Cardiac fibroblast (primary cell): ENCODE results near the gene KMT2A.
A peak's percentile ranks its signal among the peaks of the same experiment; 100 is the strongest.

ENCODE experiments used
- DNase-seq, 2 donors: peaks; one replicate each; pipeline versions ENCODE4 v3.0.0 to v3.0.0-alpha.2; 2010; ENCODE audit warnings: low read depth in 2 of 2
- H3K4me3 ChIP-seq, 2 donors: replicated peaks in 1 of 2; 1 replicate in 1 of 2; 2 replicates in 1 of 2; pipeline ENCODE4 v1.5.1; 2011; ENCODE audit warnings: low read depth in 2 of 2, low read length in 2 of 2, mild to moderate bottlenecking in 2 of 2, moderate library complexity in 1 of 2
- TF ChIP-seq, protein P1 (sequence below): IDR thresholded peaks from one replicate; pipeline ENCODE4 v1.5.1; 2011; ENCODE audit warnings: low read depth, mild to moderate bottlenecking, low read length, inconsistent platforms

Gene KMT2A

DNA sequence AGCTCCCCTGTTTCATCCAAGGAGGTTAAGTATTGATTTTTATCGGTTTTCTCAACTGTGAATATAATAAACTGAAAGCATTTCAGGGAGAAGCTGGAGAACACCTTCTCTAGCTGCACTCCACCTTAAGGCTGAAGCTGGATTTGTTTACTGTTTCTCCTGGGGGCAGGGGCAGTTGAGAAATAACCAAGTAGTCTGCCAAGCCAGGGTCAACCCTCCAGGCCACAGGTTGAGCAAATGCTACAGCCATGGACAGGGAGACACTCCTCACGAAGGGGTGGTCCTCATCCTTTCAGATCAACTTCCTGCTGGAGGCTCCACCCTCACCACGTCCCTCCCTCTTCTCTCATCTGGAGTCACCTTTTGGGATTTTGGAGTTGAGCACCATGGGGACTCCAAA lies 90.8 kb downstream of the KMT2A start, which contains the start of gene TTC36:
Gene TTC36 (plus strand): TSS at position 366 of the 400 bp plus-strand sequence. CDS start 21 bp downstream, at position 387.
- TF ChIP-seq, protein P1, sequence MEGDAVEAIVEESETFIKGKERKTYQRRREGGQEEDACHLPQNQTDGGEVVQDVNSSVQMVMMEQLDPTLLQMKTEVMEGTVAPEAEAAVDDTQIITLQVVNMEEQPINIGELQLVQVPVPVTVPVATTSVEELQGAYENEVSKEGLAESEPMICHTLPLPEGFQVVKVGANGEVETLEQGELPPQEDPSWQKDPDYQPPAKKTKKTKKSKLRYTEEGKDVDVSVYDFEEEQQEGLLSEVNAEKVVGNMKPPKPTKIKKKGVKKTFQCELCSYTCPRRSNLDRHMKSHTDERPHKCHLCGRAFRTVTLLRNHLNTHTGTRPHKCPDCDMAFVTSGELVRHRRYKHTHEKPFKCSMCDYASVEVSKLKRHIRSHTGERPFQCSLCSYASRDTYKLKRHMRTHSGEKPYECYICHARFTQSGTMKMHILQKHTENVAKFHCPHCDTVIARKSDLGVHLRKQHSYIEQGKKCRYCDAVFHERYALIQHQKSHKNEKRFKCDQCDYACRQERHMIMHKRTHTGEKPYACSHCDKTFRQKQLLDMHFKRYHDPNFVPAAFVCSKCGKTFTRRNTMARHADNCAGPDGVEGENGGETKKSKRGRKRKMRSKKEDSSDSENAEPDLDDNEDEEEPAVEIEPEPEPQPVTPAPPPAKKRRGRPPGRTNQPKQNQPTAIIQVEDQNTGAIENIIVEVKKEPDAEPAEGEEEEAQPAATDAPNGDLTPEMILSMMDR: no peak
- peak in 1 of 2 donors; percentile 13 for DNase-seq
- H3K4me3 ChIP-seq: no peak within 1 kb of the TSS

DNA sequence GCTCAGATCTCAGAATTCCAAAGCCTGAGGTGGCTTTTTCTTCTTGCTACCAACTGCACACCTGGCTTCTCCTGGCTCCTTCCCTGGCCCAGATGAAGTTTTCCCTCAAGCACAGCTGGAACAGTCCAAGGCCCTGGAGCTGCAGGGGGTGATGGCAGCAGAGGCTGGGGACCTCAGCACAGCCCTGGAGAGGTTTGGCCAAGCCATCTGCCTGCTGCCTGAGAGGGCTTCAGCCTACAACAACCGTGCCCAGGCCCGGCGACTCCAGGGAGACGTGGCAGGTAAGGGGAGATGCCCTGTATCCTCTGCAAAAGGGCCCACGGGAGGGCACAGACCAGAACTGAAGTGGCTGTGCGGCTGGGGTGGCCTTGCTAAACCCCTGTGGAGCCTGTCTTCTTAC lies 92.2 kb downstream of the KMT2A start:
- TF ChIP-seq, protein P1: no peak
- DNase-seq: no peak
- H3K4me3 ChIP-seq: no peak overlapping the region

DNA sequence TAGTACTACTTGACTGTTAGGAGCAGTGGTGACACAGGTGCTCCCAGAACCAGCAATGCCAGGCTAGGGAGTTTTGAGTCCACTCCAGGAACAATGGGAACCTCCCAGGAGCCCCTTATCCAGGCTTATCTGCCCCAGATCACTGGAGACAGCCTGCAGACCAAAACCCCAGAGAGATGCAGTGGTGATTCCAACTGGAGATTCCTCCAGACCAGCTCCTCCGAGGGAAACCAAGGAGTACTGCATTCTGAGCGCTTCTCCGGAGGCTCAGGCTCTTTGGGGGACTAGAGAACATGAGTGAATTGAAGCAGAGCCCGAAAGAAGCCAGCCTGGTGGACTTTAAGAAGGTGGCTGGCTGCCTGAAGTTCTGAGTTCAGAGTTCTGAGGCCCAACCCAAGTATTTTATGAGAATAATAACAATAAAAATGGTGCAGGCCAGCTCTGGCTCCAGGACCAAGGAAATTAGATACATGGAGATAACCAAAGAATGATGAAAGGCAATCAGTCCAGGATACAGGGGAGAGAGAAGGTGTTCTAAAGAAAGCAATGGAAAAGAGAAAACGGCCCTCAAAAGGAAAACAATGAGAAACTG lies 93.4 kb downstream of the KMT2A start:
- H3K4me3 ChIP-seq: peak overlapping the region in 1 of 2 donors; percentile 49
- TF ChIP-seq, protein P1: no peak
- DNase-seq: no peak

DNA sequence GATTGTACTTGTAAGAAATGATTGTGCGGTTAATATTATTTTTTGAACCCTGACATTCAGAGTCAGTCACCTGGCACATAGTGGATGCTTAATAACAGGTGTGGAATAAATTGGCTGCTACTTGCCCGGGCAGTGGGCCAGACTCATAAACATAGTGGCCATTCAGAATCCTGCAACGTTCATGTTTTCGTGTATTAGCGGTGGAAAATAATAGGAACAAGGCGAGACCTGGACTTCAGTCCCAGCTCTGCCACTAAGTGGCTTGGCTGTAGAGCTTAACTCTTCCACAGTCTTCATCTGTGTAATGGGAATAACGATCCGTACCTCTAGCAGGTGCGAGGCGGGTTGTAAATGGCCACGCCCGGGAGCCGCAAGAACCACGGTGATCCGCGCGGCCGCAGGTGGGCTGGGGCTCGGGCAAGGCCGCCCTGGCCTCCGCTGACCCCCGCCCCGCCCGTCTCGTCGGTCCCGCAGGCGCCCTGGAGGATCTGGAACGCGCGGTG lies 93.9 kb downstream of the KMT2A start:
- H3K4me3 ChIP-seq: peak overlapping the region; percentile 49 to 61
- TF ChIP-seq, protein P1: no peak
- no peak for DNase-seq

DNA sequence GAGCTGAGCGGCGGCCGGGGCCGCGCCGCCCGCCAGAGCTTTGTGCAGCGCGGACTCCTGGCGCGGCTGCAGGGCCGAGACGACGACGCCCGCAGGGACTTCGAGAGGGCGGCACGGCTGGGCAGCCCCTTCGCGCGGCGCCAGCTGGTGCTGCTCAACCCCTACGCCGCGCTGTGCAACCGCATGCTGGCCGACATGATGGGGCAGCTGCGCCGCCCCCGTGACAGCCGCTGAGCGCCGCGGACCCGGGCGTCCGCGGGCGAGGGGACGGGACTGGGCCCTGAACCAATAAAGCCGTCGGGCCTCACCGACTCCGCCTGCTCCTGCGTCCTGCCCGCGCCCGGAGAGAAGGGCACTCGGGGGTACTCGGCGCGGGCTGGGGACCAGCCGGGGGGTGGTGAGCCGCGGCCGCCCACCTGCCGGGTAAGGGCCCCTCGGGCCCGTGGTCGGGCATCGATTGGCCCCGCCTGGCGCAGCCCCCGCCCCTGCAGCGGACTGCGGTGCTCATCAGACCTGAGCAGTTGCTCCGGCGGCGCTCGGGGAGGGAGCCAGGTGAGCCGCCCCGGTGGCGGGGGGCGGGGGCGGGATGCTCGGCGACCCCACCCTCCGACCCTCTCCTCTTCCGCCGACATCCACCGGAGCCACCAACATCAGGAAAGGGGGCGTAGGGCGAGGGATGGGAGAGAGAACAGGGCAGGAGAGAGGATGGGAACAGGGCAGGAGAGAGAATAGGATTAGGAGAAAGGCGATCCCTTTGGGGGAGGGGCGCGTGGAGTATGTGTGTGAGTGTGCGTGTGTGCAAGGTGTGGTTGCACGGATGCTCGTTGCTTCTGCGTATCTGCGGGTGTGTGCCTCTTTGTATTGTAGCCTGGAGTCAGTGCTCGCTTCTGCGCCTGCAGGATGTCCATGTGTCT lies 94.6 kb downstream of the KMT2A start, which contains the start of gene TMEM25:
Gene TMEM25 (plus strand): TSS at position 510 of the 914 bp plus-strand sequence. CDS start 610 bp downstream, outside the sequence.
- peak; percentile 29 to 40 for DNase-seq
- TF ChIP-seq, protein P1: no peak
- H3K4me3 ChIP-seq: peak within 1 kb of the TSS; percentile 49 to 61

DNA sequence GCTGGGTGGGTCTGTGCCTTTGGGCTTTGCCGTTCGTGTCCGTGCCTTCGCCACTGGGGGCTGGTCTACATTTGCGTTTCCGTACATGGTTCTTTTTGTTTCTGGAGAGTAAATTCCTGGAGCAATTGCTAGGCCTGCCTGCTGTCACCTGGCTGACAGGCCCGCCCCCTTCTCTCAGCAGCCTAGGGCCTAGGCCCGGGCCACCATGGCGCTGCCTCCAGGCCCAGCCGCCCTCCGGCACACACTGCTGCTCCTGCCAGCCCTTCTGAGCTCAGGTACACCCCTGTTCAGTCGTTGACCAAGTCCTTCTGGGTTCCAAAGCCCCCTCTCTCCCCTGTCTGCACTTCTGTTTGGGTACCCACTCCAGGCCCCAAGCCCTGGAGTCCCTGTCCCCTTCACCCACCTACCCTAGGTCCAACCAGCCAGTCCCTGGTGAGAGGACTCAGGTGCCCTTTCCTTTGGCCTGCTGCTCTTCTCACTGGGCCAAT lies 95.3 kb downstream of the KMT2A start:
- DNase-seq: no peak
- TF ChIP-seq, protein P1: no peak
- H3K4me3 ChIP-seq: peak overlapping the region; percentile 49 to 61
